GM23248 (cell line): ENCODE data around the gene TTC32. TPM values are rescaled to one million over a fixed set of nuclear protein-coding genes. Genes with fewer than 3 reads are reported as not detected.
"Not testable (repeated sequence)": the region's sequence is repeated elsewhere in the genome, so short reads cannot be mapped to it uniquely, and the experiment has no call there.

Source experiments
- DNase-seq: peaks from one replicate; pipeline ENCODE4 v3.0.0-alpha.2; 2015
- H2AFZ ChIP-seq: fragments of 200-600 bp; sonication (generic); 2 replicates; pipeline ENCODE4 v1.6.1; 2016; ENCODE audit warnings: antibody characterized with exemption
- H3F3A ChIP-seq: fragments of 200-600 bp; sonication (generic); 2 replicates; pipeline ENCODE4 v1.6.1; 2016; ENCODE audit warnings: mild to moderate bottlenecking, antibody characterized with exemption, mixed run types; ENCODE audit not compliant: insufficient read depth
- H3K27ac ChIP-seq: fragments of 200-600 bp; sonication (generic); 2 replicates; pipeline ENCODE4 v1.5.1; 2016; ENCODE audit warnings: mild to moderate bottlenecking
- H3K27me3 ChIP-seq: fragments of 200-600 bp; sonication (generic); replicated peaks from 2 replicates; pipeline ENCODE4 v1.6.1; 2016; ENCODE audit warnings: mild to moderate bottlenecking; ENCODE audit not compliant: insufficient read depth
- H3K36me3 ChIP-seq: fragments of 200-600 bp; sonication (generic); 2 replicates; pipeline ENCODE4 v1.6.1; 2016; ENCODE audit warnings: low read depth, mild to moderate bottlenecking
- H3K4me1 ChIP-seq: fragments of 200-600 bp; sonication (generic); 2 replicates; pipeline ENCODE4 v1.6.1; 2016; ENCODE audit warnings: mild to moderate bottlenecking; ENCODE audit not compliant: insufficient read depth
- H3K4me2 ChIP-seq: fragments of 200-600 bp; sonication (generic); one replicate; pipeline ENCODE4 v1.6.1; 2016; ENCODE audit warnings: mild to moderate bottlenecking; ENCODE audit not compliant: unreplicated experiment
- H3K4me3 ChIP-seq: fragments of 200-600 bp; sonication (generic); 2 replicates; pipeline ENCODE4 v1.5.1; 2016; ENCODE audit warnings: mild to moderate bottlenecking
- H3K79me2 ChIP-seq: fragments of 200-600 bp; sonication (generic); 2 replicates; pipeline ENCODE4 v1.6.1; 2016; ENCODE audit warnings: mild to moderate bottlenecking; ENCODE audit not compliant: insufficient read depth
- H3K9ac ChIP-seq: fragments of 200-600 bp; sonication (generic); 2 replicates; pipeline ENCODE4 v1.6.1; 2016; ENCODE audit warnings: mild to moderate bottlenecking
- H3K9me2 ChIP-seq: fragments of 200-600 bp; sonication (generic); 2 replicates; pipeline ENCODE4 v1.6.1; 2016; ENCODE audit warnings: mixed run types, mild to moderate bottlenecking, moderate library complexity; ENCODE audit not compliant: insufficient read depth
- H3K9me3 ChIP-seq: fragments of 200-600 bp; sonication (generic); one replicate; pipeline ENCODE4 v1.6.1; 2017; ENCODE audit warnings: low read depth
- H4K20me1 ChIP-seq: fragments of 200-600 bp; sonication (generic); 2 replicates; pipeline ENCODE4 v1.6.0; 2016; ENCODE audit not compliant: insufficient read depth
- EZH2 ChIP-seq: fragments of 200-600 bp; sonication (generic); IDR thresholded peaks from 2 replicates; pipeline ENCODE4 v1.6.1; 2018; ENCODE audit warnings: antibody characterized with exemption, mild to moderate bottlenecking; ENCODE audit not compliant: insufficient read depth, poor library complexity, severe bottlenecking
- EZH2phosphoT487 ChIP-seq: fragments of 200-600 bp; sonication (generic); IDR thresholded peaks from 2 replicates; pipeline ENCODE4 v1.6.1; 2018; ENCODE audit warnings: antibody characterized with exemption, moderate library complexity, mild to moderate bottlenecking, low read depth; ENCODE audit not compliant: insufficient read depth
- WGBS, 2 experiments: methylation state at CpG; one replicate each; pipeline ENCODE4 v1.1.6; 2015 to 2017; ENCODE audit warnings: low lambda C conversion rate in 2 of 2, low coverage in 1 of 2; ENCODE audit errors: missing lambda C conversion rate in 2 of 2; 5-methylcytosine and 5-hydroxymethylcytosine counted together
- in situ Hi-C: fragments of 300-500 bp; cut with MboI; formaldehyde crosslinking; loops from 2 replicates; pipeline ENCODE4 v1.15.0; 2020
- polyA plus RNA-seq: library from polyadenylated mRNA; unstranded; fragments of >200 nt; fragmentation: Nextera tagmentation; extraction: Ambion mirVana; gene quantifications from 2 replicates; pipeline ENCODE4 v1.2.1, GENCODE V29; 2016
- total RNA-seq: library from RNA; depleted of rRNA; stranded (reverse); fragments of >200 nt; shearing (Covaris generic); gene quantifications from 2 replicates; pipeline ENCODE4 v1.2.3, GENCODE V29; 2014

The TTC32 gene
- total and polyA plus RNA-seq, 2 experiments from 2014 or later: 1.5 to 6.8 TPM

GRCh38 chr2:19881221-19881907 is 20.4 kb downstream of the TTC32 start:
- Histone ChIP-seq H2AFZ (no peak overlapping the region), H3K4me1 (0 out of 2 replicates have a peak, but pooled peaks cover under 1% of the 10 kb centered on the region), H3K79me2 (no peaks in the 10 kb centered on the region), H3K27me3 (no peaks in the 10 kb centered on the region), H3K4me2 (no peak overlapping the region), H4K20me1 (no peaks in the 10 kb centered on the region), H3F3A (no peaks in the 10 kb centered on the region), H3K4me3 (no peak overlapping the region), H3K9me3 (no peaks in the 10 kb centered on the region), H3K27ac (no peak overlapping the region), H3K9me2 (no peaks in the 10 kb centered on the region), H3K9ac (no peak overlapping the region), H3K36me3 (no peaks in the 10 kb centered on the region)
- DNase-seq: no peak
- 89 to 97% methylated on average over 2 of the region's 2 CpGs for WGBS, 2 experiments
- TF ChIP-seq EZH2: no peak
- no peak for TF ChIP-seq EZH2phosphoT487
- in situ Hi-C loops: no loop called here

GRCh38 chr2:19880191-19880590 is 21.6 kb downstream of the TTC32 start:
- H3K27ac ChIP-seq, DNase-seq, H3K4me3 ChIP-seq, H3K79me2 ChIP-seq, H3K9ac ChIP-seq, H4K20me1 ChIP-seq, H2AFZ ChIP-seq, H3K9me3 ChIP-seq, H3F3A ChIP-seq, H3K4me1 ChIP-seq, H3K36me3 ChIP-seq, H3K9me2 ChIP-seq, H3K4me2 ChIP-seq, in situ Hi-C loops, H3K27me3 ChIP-seq: not testable (repeated sequence)

DNA sequence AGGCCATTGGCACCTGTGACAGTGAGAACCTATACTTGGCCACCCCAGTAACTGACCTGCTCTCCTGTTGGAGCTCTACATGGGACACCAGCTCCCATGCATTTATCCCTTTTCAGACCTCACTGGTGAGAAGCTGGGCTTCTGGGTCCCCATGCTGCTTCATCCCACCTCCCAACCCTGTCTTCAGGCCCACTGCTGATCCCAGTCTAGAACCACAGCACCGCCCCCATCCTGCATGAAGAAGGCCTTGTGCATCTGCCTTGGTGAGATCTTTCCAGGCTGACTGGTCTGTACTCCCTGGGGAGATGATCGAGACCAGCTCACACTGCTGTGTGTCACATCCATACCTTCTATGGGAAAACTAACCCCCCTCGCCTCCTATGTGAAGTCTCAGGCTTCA is 22.7 kb downstream of the TTC32 start:
- Histone ChIP-seq H3K9ac (no peak overlapping the region), H3K27me3 (no peaks in the 10 kb centered on the region), H2AFZ (no peak overlapping the region), H3K79me2 (no peaks in the 10 kb centered on the region), H3K4me1 (no peaks in the 10 kb centered on the region), H3F3A (no peaks in the 10 kb centered on the region), H3K27ac (no peak overlapping the region), H3K9me2 (no peaks in the 10 kb centered on the region), H3K4me2 (no peak overlapping the region), H4K20me1 (no peaks in the 10 kb centered on the region), H3K9me3 (no peaks in the 10 kb centered on the region), H3K4me3 (no peak overlapping the region), H3K36me3 (no peaks in the 10 kb centered on the region)
- DNase-seq: peak; percentile 57
- TF ChIP-seq EZH2 (no peak), EZH2phosphoT487 (no peak)
- 72 to 73% methylated on average over 3 of the region's 3 CpGs for WGBS, 2 experiments
- in situ Hi-C loops: no loop called here

DNA sequence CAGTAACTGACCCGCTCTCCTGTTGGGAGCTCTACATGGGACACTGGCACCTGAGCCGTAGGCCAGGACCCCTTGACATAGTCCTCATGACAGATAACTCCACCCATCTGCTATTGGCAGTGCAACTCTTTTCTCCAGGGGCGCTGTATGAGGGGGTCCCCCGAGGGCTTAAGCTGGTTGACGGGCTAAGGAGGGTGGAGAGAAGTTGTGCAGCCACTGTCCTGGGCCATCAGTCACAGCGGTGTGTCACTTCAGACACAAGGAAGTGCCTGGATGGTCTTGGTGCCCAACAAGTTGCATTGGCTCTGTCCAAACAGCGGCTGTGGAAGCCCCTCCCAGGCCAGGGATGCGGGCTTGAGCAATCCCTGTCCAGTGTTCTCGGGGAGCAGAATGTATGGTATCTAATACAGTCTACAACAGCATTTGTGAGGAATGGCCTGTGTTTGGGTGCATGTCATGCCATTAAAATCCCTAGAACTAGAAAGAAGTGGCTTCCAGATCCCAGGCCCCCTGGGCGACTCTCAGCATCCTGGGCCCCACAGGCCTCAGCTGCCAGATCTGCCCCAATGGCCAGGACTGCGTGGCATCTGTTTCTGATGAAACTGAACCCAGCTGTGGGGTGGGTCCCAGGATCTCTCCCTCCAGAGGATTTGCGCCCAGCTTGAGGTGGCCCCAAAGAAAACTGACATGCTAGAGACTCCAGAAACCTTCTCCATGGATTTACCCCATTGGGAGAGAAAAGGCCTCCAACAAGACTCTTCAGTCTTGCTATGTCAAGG is 23.3 kb downstream of the TTC32 start:
- H3K27ac ChIP-seq: no peak overlapping the region
- H3K79me2 ChIP-seq: no peaks in the 10 kb centered on the region
- no peak overlapping the region for H2AFZ ChIP-seq
- H3K4me2 ChIP-seq: no peak overlapping the region
- no peak overlapping the region for H3K4me3 ChIP-seq
- H3K9ac ChIP-seq: no peak overlapping the region
- H4K20me1 ChIP-seq: no peaks in the 10 kb centered on the region
- no peaks in the 10 kb centered on the region for H3K27me3 ChIP-seq
- no peak for DNase-seq
- no peaks in the 10 kb centered on the region for H3F3A ChIP-seq
- no peaks in the 10 kb centered on the region for H3K4me1 ChIP-seq
- no peaks in the 10 kb centered on the region for H3K9me2 ChIP-seq
- 91 to 94% methylated on average over 12 of the region's 12 CpGs for WGBS, 2 experiments
- no peak for TF ChIP-seq EZH2phosphoT487
- no peak for TF ChIP-seq EZH2
- in situ Hi-C loops: no loop called here
- H3K9me3 ChIP-seq: no peaks in the 10 kb centered on the region
- H3K36me3 ChIP-seq: no peaks in the 10 kb centered on the region
